OCI-LY7 (cell line): ENCODE results near the gene MIDN.

ENCODE experiments used
- CTCF ChIP-seq: fragments of 200-600 bp; sonication (generic); conservative IDR thresholded peaks from 2 replicates; pipeline ENCODE4 v1.5.1; 2014; ENCODE audit warnings: mild to moderate bottlenecking, antibody characterized with exemption, low read length, moderate library complexity, mixed read lengths
- EZH2phosphoT487 ChIP-seq: fragments of 200-600 bp; sonication (generic); IDR thresholded peaks from 2 replicates; pipeline ENCODE4 v1.6.1; 2018; ENCODE audit warnings: low read depth, borderline replicate concordance, mild to moderate bottlenecking, mixed run types, antibody characterized with exemption, low read length, moderate library complexity, mixed read lengths

- TF ChIP-seq CTCF = no peak
- TF ChIP-seq EZH2phosphoT487 = no peak
These were observed 39.2 kb downstream of the MIDN start for GRCh38 chr19:1287354-1288225.
